VCaP (cell line): ENCODE measurements around the gene OLFML2B.

Experiments used
- H3K27ac ChIP-seq: fragments of 450-650 bp; 2 replicates; pipeline ENCODE4 v1.5.1; 2017
- CTCF ChIP-seq: fragments of 450-650 bp; conservative IDR thresholded peaks from 2 replicates; pipeline ENCODE4 v1.5.1; 2017; ENCODE audit warnings: mild to moderate bottlenecking, moderate library complexity

Gene OLFML2B

GRCh38 chr1:162030759-162031280 lies 7.2 kb upstream of the OLFML2B start:
- TF ChIP-seq CTCF, result no peak
- H3K27ac ChIP-seq, result no peak overlapping the region

- H3K27ac ChIP-seq, result peak overlapping the region; percentile 13; the same call in 1 of the 2 replicates
- no peak for TF ChIP-seq CTCF
Measured at GRCh38 chr1:162029157-162029556, 5.5 kb upstream of the OLFML2B start.

- TF ChIP-seq CTCF, result no peak
- H3K27ac ChIP-seq, result peak overlapping the region; percentile 13; the same call in 1 of the 2 replicates
Measured at GRCh38 chr1:162028726-162029125, 5.1 kb upstream of the OLFML2B start.

GRCh38 chr1:162026881-162027280 lies 3.2 kb upstream of the OLFML2B start:
- no peak for TF ChIP-seq CTCF
- no peak overlapping the region for H3K27ac ChIP-seq

GRCh38 chr1:162025541-162025940 lies 1.9 kb upstream of the OLFML2B start:
- no peak for TF ChIP-seq CTCF
- no peak overlapping the region for H3K27ac ChIP-seq

GRCh38 chr1:162023181-162023546 lies 505 bp downstream of the OLFML2B start:
- TF ChIP-seq CTCF, result no peak
- H3K27ac ChIP-seq, result no peak overlapping the region; the same call in 1 of the 2 replicates

GRCh38 chr1:162022626-162023025 lies 1.0 kb downstream of the OLFML2B start:
- no peak for TF ChIP-seq CTCF
- H3K27ac ChIP-seq, result no peak overlapping the region
